BLaER1 treated with 17β-estradiol and CSF1 and Interleukin-3, amounts not matched to agents 10 nM and 100 nM (cell line): Measurements from ENCODE around the gene SLC25A23.
A peak's percentile ranks its signal among the peaks of the same experiment; 100 is the strongest.

Experiments used
- H3K27ac ChIP-seq, 11 experiments: shearing (Covaris generic); formaldehyde crosslinking; 2 replicates each; pipeline ENCODE4 v1.8.1; 2022
- H3K27me3 ChIP-seq, 11 experiments: shearing (Covaris generic); formaldehyde crosslinking; 2 replicates each; pipeline ENCODE4 v1.8.1; 2022
- H3K36me3 ChIP-seq, 11 experiments: shearing (Covaris generic); formaldehyde crosslinking; 2 replicates each; pipeline ENCODE4 v1.8.1; 2022
- H3K4me1 ChIP-seq, 10 experiments: shearing (Covaris generic); formaldehyde crosslinking; 2 replicates each; pipeline ENCODE4 v1.8.1; 2022
- H3K4me2 ChIP-seq, 11 experiments: shearing (Covaris generic); formaldehyde crosslinking; 2 replicates each; pipeline ENCODE4 v1.8.1; 2022
- H3K4me3 ChIP-seq, 10 experiments: shearing (Covaris generic); formaldehyde crosslinking; 2 replicates each; pipeline ENCODE4 v1.8.1; 2022
- H3K9ac ChIP-seq, 11 experiments: shearing (Covaris generic); formaldehyde crosslinking; 2 replicates each; pipeline ENCODE4 v1.8.1; 2022
- H3K9me3 ChIP-seq, 11 experiments: shearing (Covaris generic); formaldehyde crosslinking; replicated peaks in 1 of 11; 2 replicates each; pipeline ENCODE4 v1.8.1; 2022
- H4K20me1 ChIP-seq, 11 experiments: shearing (Covaris generic); formaldehyde crosslinking; 2 replicates each; pipeline ENCODE4 v1.8.1; 2022
- Cebpa-rat ChIP-seq, 11 experiments: shearing (Covaris generic); IDR thresholded peaks; 2 replicates each; pipeline ENCODE4 v1.8.1; 2022

The SLC25A23 gene

DNA sequence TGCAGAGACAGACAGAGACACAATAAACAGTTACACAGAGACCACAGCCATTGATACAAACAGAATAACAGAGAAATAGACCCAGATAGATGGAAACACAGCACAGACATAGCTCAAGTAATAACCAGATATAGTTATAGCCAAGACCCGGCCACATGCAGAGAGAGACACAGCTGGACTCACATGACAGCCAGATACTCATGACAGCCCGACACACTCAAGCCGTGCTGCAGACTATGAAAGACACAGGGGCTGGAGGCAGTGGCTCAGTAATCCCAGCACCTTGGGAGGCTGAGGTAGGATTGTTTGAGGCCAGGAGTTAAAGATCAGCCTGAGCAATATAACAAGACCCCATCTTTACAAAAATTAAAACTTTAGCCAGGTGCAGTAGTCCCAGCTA lies 23.6 kb upstream of the SLC25A23 start:
- no peak overlapping the region for H3K4me3 ChIP-seq
- 0 out of 22 replicates have a peak overlapping the region, but pooled peaks of 1 of the 11 experiments have one; percentile 15 for H3K9ac ChIP-seq
- peaks cover 0 to 14% (median 0%) of the 10 kb centered on the region in 11 experiments; a peak in 10 of 22 replicates for H3K36me3 ChIP-seq
- H3K9me3 ChIP-seq, result peaks cover 0 to 6% (median 0%) of the 10 kb centered on the region in 11 experiments; a peak in 3 of 22 replicates
- H3K27me3 ChIP-seq, result no peaks in the 10 kb centered on the region
- peak overlapping the region in 4 of 11 experiments; percentile 6 to 99 (median 17); a peak in 6 of 22 replicates for H3K4me2 ChIP-seq
- H3K27ac ChIP-seq, result peak overlapping the region in 1 of 11 experiments; percentile 87; a peak in 2 of 22 replicates
- peaks cover 19 to 47% (median 41%) of the 10 kb centered on the region in 10 experiments for H3K4me1 ChIP-seq
- TF ChIP-seq Cebpa-rat (IDR thresholded peaks at IDR 0.05), result no peak
- H4K20me1 ChIP-seq, result no peaks in the 10 kb centered on the region

DNA sequence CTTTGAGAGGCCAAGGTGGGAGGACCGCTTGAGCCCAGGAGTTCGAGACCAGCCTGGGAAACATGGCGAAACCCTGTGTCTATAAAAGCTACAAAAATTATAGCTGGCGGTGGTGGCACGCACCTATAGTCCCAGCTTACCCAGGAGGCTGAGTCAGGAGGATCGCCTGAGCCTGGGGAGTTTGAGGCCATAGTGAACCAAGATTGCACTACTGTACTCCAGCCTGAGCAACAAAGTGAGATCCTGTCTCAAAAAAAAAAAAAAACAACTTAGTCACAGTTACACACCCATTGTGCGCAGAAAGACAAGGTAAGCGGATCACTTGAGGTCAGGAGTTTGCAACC lies 22.7 kb upstream of the SLC25A23 start:
- Histone ChIP-seq H3K4me1 (peaks cover 19 to 47% (median 41%) of the 10 kb centered on the region in 10 experiments), H3K4me3 (peak overlapping the region in 8 of 10 experiments; percentile 60 to 89 (median 74); a peak in 9 of 20 replicates), H3K27me3 (no peaks in the 10 kb centered on the region), H3K27ac (peak overlapping the region; percentile 83 to 94 (median 90)), H3K9me3 (peaks cover 0 to 6% (median 0%) of the 10 kb centered on the region in 11 experiments; a peak in 3 of 22 replicates), H4K20me1 (no peaks in the 10 kb centered on the region), H3K36me3 (peaks cover 0 to 23% (median 0%) of the 10 kb centered on the region in 11 experiments; a peak in 10 of 22 replicates), H3K9ac (peak overlapping the region; percentile 81 to 95 (median 84); a peak in 20 of 22 replicates), H3K4me2 (peak overlapping the region; percentile 86 to 99 (median 92))
- no peak for TF ChIP-seq Cebpa-rat (IDR thresholded peaks at IDR 0.05)

DNA sequence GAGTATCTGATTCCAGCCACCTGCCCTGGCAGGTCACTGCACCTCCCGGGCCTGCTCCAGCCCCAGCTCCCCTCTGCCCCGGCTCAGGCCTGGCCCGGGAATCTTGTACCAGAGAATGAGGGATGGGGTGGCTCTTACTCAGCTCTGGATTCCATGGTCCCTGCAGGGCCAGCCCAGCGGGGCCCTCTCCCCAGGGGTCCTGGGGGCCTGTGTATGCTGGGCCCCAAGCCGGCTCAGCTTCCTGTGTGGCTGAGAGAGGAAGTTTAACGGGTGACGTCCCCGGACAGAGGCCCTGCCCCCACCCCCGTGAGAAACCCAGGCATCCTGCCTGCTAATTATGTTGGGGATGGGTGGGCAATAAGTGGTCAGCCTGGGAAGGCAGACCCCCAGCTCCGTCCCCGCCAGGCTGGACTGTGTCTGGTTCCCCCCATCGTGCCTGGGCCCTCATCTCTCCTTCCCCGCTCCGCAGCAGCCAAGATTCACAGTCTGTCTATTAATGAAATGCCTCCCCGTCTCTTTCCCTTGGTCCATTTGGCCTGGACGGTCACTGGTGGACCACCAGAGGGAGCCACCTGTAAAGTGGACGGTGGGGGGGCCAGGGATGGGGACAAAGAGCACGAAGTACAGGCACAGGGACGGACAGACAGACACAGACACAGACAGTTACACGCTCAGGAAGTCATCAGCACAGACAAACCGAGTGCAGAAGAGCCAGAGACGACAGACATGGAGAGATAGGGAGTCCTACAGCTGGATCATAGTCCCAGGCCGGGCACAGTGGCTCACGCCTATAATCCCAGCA lies 22.1 kb upstream of the SLC25A23 start, which contains the start of gene DENND1C:
DENND1C (minus strand) TSS at position 247 of the 802 bp plus-strand sequence; CDS start at position 155, 92 bp downstream.
- TF ChIP-seq Cebpa-rat (IDR thresholded peaks at IDR 0.05), result no peak
- H3K9me3 ChIP-seq, result peaks cover 0 to 11% (median 0%) of the 10 kb centered on the region in 11 experiments; a peak in 9 of 22 replicates
- H3K27me3 ChIP-seq, result no peaks in the 10 kb centered on the region
- H3K36me3 ChIP-seq, result peaks cover 2 to 28% (median 5%) of the 10 kb centered on the region in 11 experiments; a peak in 18 of 22 replicates
- H4K20me1 ChIP-seq, result no peaks in the 10 kb centered on the region
- H3K27ac ChIP-seq, result peak within 1 kb of the TSS; percentile 83 to 94 (median 90)
- H3K4me3 ChIP-seq, result peak within 1 kb of the TSS; percentile 60 to 89 (median 70)
- peak within 1 kb of the TSS; percentile 81 to 95 (median 84) for H3K9ac ChIP-seq
- H3K4me2 ChIP-seq, result peak within 1 kb of the TSS; percentile 86 to 99 (median 92)
- peaks cover 19 to 47% (median 41%) of the 10 kb centered on the region in 10 experiments for H3K4me1 ChIP-seq

DNA sequence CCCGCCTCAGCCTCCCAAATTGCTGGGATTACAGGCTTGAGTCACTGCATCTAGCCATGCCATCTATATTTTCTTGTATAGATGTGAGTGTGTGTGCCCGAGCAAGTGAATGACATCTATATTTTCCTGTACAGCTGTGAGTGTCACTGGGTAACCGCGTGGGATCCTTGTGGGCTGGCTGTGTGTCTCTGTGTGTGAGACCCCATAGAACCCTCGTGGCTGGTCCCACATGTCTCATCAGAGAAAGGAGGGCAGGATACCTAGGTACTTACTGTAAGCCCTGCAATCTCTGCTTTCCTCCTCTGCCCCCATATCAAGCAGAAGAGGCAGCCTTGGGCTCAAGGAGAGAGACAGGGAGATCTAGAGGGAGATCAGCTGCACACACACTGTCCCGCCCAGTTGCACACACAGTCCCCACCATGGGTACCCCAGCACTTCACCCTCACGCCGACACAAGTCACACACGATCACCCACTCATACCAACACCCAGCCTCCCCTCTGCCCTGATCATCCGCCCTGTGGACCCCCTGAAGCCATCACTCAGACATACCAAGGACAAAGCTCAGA lies 21.3 kb upstream of the SLC25A23 start:
- Histone ChIP-seq H3K9me3 (peaks cover 0 to 18% (median 4%) of the 10 kb centered on the region in 11 experiments; a peak in 9 of 22 replicates), H3K36me3 (peaks cover 9 to 36% (median 13%) of the 10 kb centered on the region in 11 experiments; a peak in 19 of 22 replicates), H3K27me3 (no peaks in the 10 kb centered on the region), H3K27ac (peak overlapping the region; percentile 83 to 94 (median 90)), H3K4me1 (peaks cover 19 to 47% (median 41%) of the 10 kb centered on the region in 10 experiments), H4K20me1 (peaks cover 0 to 2% (median 0%) of the 10 kb centered on the region in 11 experiments; a peak in 1 of 22 replicates), H3K9ac (peak overlapping the region; percentile 81 to 95 (median 84)), H3K4me3 (peak overlapping the region; percentile 60 to 89 (median 70)), H3K4me2 (peak overlapping the region; percentile 86 to 99 (median 92))
- no peak for TF ChIP-seq Cebpa-rat (IDR thresholded peaks at IDR 0.05)

DNA sequence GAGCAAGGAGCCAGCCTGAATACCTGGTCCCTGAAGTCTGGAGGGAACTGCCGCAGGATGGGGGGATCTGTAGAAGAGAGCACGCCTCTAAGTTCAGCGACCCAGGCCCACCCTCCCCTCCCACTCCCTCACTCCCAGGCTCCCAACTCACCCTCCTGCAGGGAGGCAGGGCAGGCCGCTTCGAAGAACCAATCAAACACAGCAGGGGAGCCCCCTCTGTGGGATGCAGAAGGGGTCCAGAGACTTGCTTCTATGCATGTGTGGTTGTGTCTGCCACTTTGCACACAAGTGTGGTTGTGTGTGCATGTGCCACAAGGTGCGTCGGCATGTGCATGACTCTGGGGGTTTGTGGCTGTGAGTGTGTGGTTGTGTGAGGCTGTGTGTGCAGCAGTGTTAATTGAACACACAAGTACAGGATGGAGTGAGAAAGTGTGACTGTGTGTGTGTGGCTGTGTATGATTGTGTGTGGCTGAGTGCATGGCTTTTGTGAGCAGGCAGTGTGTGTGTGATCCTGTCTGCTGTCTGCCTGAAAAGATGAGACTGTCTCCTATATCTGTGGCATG lies 20.3 kb upstream of the SLC25A23 start:
- H4K20me1 ChIP-seq, result peaks cover 0 to 11% (median 0%) of the 10 kb centered on the region in 11 experiments; a peak in 1 of 22 replicates
- H3K4me3 ChIP-seq, result 0 out of 20 replicates have a peak overlapping the region, but pooled peaks of 1 of the 10 experiments have one; percentile 11
- H3K27ac ChIP-seq, result no peak overlapping the region
- peak overlapping the region in 2 of 11 experiments; percentile 27 to 82; a peak in 2 of 22 replicates for H3K9ac ChIP-seq
- H3K4me1 ChIP-seq, result peaks cover 19 to 47% (median 41%) of the 10 kb centered on the region in 10 experiments
- no peaks in the 10 kb centered on the region for H3K27me3 ChIP-seq
- H3K9me3 ChIP-seq, result peaks cover 0 to 18% (median 4%) of the 10 kb centered on the region in 11 experiments; a peak in 9 of 22 replicates
- peak overlapping the region in 10 of 11 experiments; percentile 53 to 95 (median 90); a peak in 19 of 22 replicates for H3K4me2 ChIP-seq
- H3K36me3 ChIP-seq, result peaks cover 17 to 47% (median 23%) of the 10 kb centered on the region in 11 experiments; a peak in 19 of 22 replicates
- TF ChIP-seq Cebpa-rat (IDR thresholded peaks at IDR 0.05), result no peak

DNA sequence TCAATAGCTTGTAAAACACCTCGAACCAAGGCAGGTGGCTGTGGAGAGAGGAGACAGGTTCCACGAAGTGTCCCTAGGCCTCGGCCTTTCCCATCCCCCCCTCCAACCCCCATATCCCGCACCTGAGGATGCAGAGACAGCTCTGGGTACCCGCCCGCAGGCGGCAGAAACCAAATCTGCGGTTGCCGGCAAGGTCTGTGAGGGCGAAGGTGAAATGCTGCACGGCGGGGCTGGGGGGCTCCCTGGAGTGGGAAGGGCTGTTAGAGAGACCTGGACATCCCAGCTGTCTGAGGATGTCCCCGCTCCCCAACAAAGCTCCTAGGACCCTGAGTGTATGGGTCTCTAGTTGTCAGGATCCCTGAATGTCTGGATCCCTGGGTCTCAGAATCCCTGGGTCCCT lies 19.2 kb upstream of the SLC25A23 start:
- no peak overlapping the region; a peak in 1 of 22 replicates for H3K4me2 ChIP-seq
- no peak overlapping the region for H3K4me3 ChIP-seq
- H3K9ac ChIP-seq, result no peak overlapping the region; a peak in 1 of 22 replicates
- peaks cover 0 to 18% (median 4%) of the 10 kb centered on the region in 11 experiments; a peak in 9 of 22 replicates for H3K9me3 ChIP-seq
- H3K36me3 ChIP-seq, result peaks cover 17 to 58% (median 23%) of the 10 kb centered on the region in 11 experiments; a peak in 19 of 22 replicates
- peaks cover 19 to 47% (median 38%) of the 10 kb centered on the region in 10 experiments for H3K4me1 ChIP-seq
- H3K27ac ChIP-seq, result 0 out of 22 replicates have a peak overlapping the region, but pooled peaks of 1 of the 11 experiments have one; percentile 18
- H4K20me1 ChIP-seq, result peaks cover 0 to 11% (median 0%) of the 10 kb centered on the region in 11 experiments; a peak in 1 of 22 replicates
- no peak for TF ChIP-seq Cebpa-rat (IDR thresholded peaks at IDR 0.05)
- H3K27me3 ChIP-seq, result no peaks in the 10 kb centered on the region

DNA sequence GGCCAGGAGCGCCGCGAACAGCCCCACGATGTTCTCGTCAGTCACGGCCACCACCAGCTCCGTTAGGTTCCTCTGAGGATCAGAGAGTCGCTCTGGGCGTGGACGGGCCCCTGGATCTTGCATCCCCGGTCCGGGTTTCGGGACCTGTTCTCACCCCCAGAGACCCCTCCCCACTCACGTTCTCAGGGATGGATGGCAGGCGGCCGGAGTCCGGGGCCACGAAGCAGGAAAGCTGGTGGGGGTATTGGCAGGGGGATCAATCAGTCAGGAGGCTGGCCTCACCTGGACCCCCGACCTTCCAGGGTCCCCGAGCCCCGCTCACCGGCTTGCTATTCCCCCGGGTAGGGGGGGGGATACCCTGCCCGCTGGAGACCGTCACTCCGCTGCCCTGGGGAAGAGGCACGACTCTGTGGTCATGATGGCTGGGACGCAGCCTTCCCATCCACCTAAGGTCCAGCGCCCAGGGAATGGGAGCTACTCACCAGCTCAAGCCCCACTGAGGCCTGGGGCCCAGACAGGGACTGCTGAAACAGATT lies 17.4 kb upstream of the SLC25A23 start:
- no peak for TF ChIP-seq Cebpa-rat (IDR thresholded peaks at IDR 0.05)
- peaks cover 0 to 11% (median 0%) of the 10 kb centered on the region in 11 experiments; a peak in 1 of 22 replicates for H4K20me1 ChIP-seq
- no peak overlapping the region for H3K9ac ChIP-seq
- peaks cover 13 to 28% (median 21%) of the 10 kb centered on the region in 10 experiments for H3K4me1 ChIP-seq
- no peak overlapping the region for H3K4me2 ChIP-seq
- H3K27me3 ChIP-seq, result no peaks in the 10 kb centered on the region
- no peak overlapping the region for H3K4me3 ChIP-seq
- H3K36me3 ChIP-seq, result peaks cover 17 to 68% (median 23%) of the 10 kb centered on the region in 11 experiments; a peak in 19 of 22 replicates
- no peak overlapping the region for H3K27ac ChIP-seq
- H3K9me3 ChIP-seq, result peaks cover 0 to 18% (median 4%) of the 10 kb centered on the region in 11 experiments; a peak in 9 of 22 replicates
